Hepatocyte (in vitro differentiated cells): ENCODE data around the gene C22orf39. TPM values are rescaled to one million over a fixed set of nuclear protein-coding genes. Genes with fewer than 3 reads are reported as not detected.

ENCODE experiments used
- DNase-seq: peaks from one replicate; pipeline ENCODE4 v3.0.0-alpha.2; 2016; ENCODE audit warnings: low spot score
- H2AFZ ChIP-seq: fragments of 200-600 bp; sonication (generic); 2 replicates; pipeline ENCODE4 v1.6.0; 2016; ENCODE audit warnings: antibody characterized with exemption, mild to moderate bottlenecking
- H3K27ac ChIP-seq: fragments of 200-600 bp; sonication (generic); 2 replicates; pipeline ENCODE4 v1.5.1; 2016; ENCODE audit warnings: mild to moderate bottlenecking
- H3K27me3 ChIP-seq: fragments of 200-600 bp; sonication (generic); 2 replicates; pipeline ENCODE4 v1.6.1; 2016
- H3K36me3 ChIP-seq: fragments of 200-600 bp; sonication (generic); replicated peaks from 2 replicates; pipeline ENCODE4 v1.5.1; 2016; ENCODE audit warnings: low read depth; ENCODE audit not compliant: insufficient read depth
- H3K4me1 ChIP-seq: fragments of 200-600 bp; sonication (generic); 2 replicates; pipeline ENCODE4 v1.5.1; 2016; ENCODE audit warnings: mild to moderate bottlenecking, moderate library complexity; ENCODE audit not compliant: insufficient read depth
- H3K4me2 ChIP-seq: fragments of 200-600 bp; sonication (generic); 2 replicates; pipeline ENCODE4 v1.6.0; 2016
- H3K4me3 ChIP-seq: fragments of 200-600 bp; sonication (generic); 2 replicates; pipeline ENCODE4 v1.5.1; 2016; ENCODE audit warnings: mild to moderate bottlenecking
- H3K79me2 ChIP-seq: fragments of 200-600 bp; sonication (generic); 2 replicates; pipeline ENCODE4 v1.6.0; 2017; ENCODE audit warnings: mild to moderate bottlenecking
- H3K9me2 ChIP-seq: fragments of 200-600 bp; sonication (generic); replicated peaks from 2 replicates; pipeline ENCODE4 v1.6.0; 2017; ENCODE audit warnings: mild to moderate bottlenecking; ENCODE audit not compliant: insufficient read depth
- H3K9me3 ChIP-seq: fragments of 200-600 bp; sonication (generic); 2 replicates; pipeline ENCODE4 v1.5.1; 2016; ENCODE audit warnings: low read depth, mild to moderate bottlenecking
- H4K20me1 ChIP-seq: fragments of 200-600 bp; sonication (generic); 2 replicates; pipeline ENCODE4 v1.6.0; 2016; ENCODE audit warnings: mild to moderate bottlenecking; ENCODE audit not compliant: insufficient read depth, poor library complexity, severe bottlenecking
- EZH2 ChIP-seq: fragments of 200-600 bp; sonication (generic); IDR thresholded peaks from 2 replicates; pipeline ENCODE4 v1.6.1; 2016; ENCODE audit warnings: antibody characterized with exemption, mild to moderate bottlenecking, borderline replicate concordance
- EZH2phosphoT487 ChIP-seq: fragments of 200-600 bp; sonication (generic); IDR thresholded peaks from one replicate; pipeline ENCODE4 v1.6.1; 2018; ENCODE audit warnings: antibody characterized with exemption, mild to moderate bottlenecking, low read depth, moderate library complexity; ENCODE audit not compliant: unreplicated experiment, severe bottlenecking
- WGBS: methylation state at CpG from one replicate; pipeline ENCODE4 v1.1.6; 2016; ENCODE audit warnings: low lambda C conversion rate; ENCODE audit errors: missing lambda C conversion rate; 5-methylcytosine and 5-hydroxymethylcytosine counted together
- polyA plus RNA-seq: library from polyadenylated mRNA; unstranded; fragments of >200 nt; fragmentation: Nextera tagmentation; extraction: Ambion mirVana; gene quantifications from 2 replicates; pipeline ENCODE4 v1.2.1, GENCODE V29; 2016
- total RNA-seq: library from RNA; depleted of rRNA; stranded (reverse); fragments of >200 nt; gene quantifications from 2 replicates; pipeline ENCODE4 v1.2.3, GENCODE V29; 2014
- TF ChIP-seq, protein P1 (sequence below): fragments of 200-600 bp; sonication (generic); IDR thresholded peaks from 2 replicates; pipeline ENCODE4 v1.5.1; 2016; ENCODE audit warnings: antibody characterized with exemption, mild to moderate bottlenecking; ENCODE audit not compliant: poor library complexity

C22orf39 gene
- total and polyA plus RNA-seq, 2 experiments from 2014 or later: 29.5 to 32.4 TPM

DNA sequence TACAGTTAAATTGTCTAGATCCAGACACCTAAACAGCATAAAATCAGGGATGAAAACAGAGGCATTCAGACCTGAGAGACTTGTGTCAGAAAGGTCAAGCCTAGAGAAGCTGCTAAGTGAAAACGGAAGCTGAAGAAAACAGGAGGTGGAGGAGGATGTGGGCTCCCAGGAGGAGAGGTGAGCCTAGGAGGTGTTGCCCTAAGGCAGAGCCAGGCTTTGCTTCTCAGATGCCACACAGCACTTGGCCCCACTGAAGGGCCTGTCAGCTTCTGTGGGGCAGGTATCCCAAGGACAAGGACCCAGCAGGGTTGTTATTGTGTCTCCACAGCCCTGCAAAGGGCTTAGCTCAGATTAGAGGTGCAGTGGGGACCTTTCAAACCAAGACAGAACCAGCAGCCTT lies 17.0 kb upstream of the C22orf39 start:
- H3K27ac ChIP-seq: no peak overlapping the region
- no peak overlapping the region for H2AFZ ChIP-seq
- H3K4me1 ChIP-seq: no peaks in the 10 kb centered on the region
- no peaks in the 10 kb centered on the region for H3K79me2 ChIP-seq
- H3K4me3 ChIP-seq: no peak overlapping the region
- H3K27me3 ChIP-seq: no peaks in the 10 kb centered on the region
- TF ChIP-seq, protein P1, sequence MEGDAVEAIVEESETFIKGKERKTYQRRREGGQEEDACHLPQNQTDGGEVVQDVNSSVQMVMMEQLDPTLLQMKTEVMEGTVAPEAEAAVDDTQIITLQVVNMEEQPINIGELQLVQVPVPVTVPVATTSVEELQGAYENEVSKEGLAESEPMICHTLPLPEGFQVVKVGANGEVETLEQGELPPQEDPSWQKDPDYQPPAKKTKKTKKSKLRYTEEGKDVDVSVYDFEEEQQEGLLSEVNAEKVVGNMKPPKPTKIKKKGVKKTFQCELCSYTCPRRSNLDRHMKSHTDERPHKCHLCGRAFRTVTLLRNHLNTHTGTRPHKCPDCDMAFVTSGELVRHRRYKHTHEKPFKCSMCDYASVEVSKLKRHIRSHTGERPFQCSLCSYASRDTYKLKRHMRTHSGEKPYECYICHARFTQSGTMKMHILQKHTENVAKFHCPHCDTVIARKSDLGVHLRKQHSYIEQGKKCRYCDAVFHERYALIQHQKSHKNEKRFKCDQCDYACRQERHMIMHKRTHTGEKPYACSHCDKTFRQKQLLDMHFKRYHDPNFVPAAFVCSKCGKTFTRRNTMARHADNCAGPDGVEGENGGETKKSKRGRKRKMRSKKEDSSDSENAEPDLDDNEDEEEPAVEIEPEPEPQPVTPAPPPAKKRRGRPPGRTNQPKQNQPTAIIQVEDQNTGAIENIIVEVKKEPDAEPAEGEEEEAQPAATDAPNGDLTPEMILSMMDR: no peak
- TF ChIP-seq EZH2: no peak
- no peak for TF ChIP-seq EZH2phosphoT487
- H3K9me3 ChIP-seq: no peaks in the 10 kb centered on the region
- 83% methylated on average over 1 of the region's 1 CpG for WGBS
- H3K4me2 ChIP-seq: no peak overlapping the region
- no peaks in the 10 kb centered on the region for H3K9me2 ChIP-seq
- DNase-seq: no peak
- no peaks in the 10 kb centered on the region for H3K36me3 ChIP-seq
- H4K20me1 ChIP-seq: no peaks in the 10 kb centered on the region

- WGBS: 70% methylated on average over 7 of the region's 7 CpGs
- H3K27ac ChIP-seq: no peak overlapping the region
Observed at GRCh38 chr22:19463491-19464469, 16.3 kb upstream of the C22orf39 start.

GRCh38 chr22:19463008-19463407 lies 15.5 kb upstream of the C22orf39 start:
- Histone ChIP-seq H3K79me2 (no peaks in the 10 kb centered on the region), H3K9me3 (no peaks in the 10 kb centered on the region), H3K4me1 (no peaks in the 10 kb centered on the region), H3K9me2 (no peaks in the 10 kb centered on the region), H2AFZ (no peak overlapping the region), H3K36me3 (no peaks in the 10 kb centered on the region), H3K27ac (no peak overlapping the region), H3K27me3 (no peaks in the 10 kb centered on the region), H4K20me1 (no peaks in the 10 kb centered on the region), H3K4me2 (no peak overlapping the region), H3K4me3 (no peak overlapping the region)
- DNase-seq: no peak
- WGBS: 100% methylated on average over 1 of the region's 1 CpG
- TF ChIP-seq EZH2phosphoT487 (no peak), EZH2 (no peak)
- TF ChIP-seq, protein P1: no peak

More at GRCh38 chr22:19463491-19464469, 16.3 kb upstream of the C22orf39 start:
- no peak for DNase-seq
- H3K9me2 ChIP-seq: no peaks in the 10 kb centered on the region
- TF ChIP-seq EZH2phosphoT487: no peak
- TF ChIP-seq EZH2: no peak
- TF ChIP-seq, protein P1: no peak
- H2AFZ ChIP-seq: no peak overlapping the region
- no peak overlapping the region for H3K4me2 ChIP-seq
- H4K20me1 ChIP-seq: no peaks in the 10 kb centered on the region
- H3K4me3 ChIP-seq: no peak overlapping the region
- no peaks in the 10 kb centered on the region for H3K4me1 ChIP-seq
- H3K27me3 ChIP-seq: no peaks in the 10 kb centered on the region
- no peaks in the 10 kb centered on the region for H3K36me3 ChIP-seq
- H3K79me2 ChIP-seq: no peaks in the 10 kb centered on the region
- no peaks in the 10 kb centered on the region for H3K9me3 ChIP-seq
